ENCODE results near the gene CLOCK.

GRCh38 chr4:55574252-55574651 is 27.5 kb upstream of the CLOCK start:
- TF ChIP-seq EZH2 (IDR thresholded peaks at IDR 0.05; ENCODE audit: borderline replicate concordance, control insufficient read depth, low read depth, low read length) = no peak
- TF ChIP-seq CTCF (IDR thresholded peaks at IDR 0.05 in 2 of 3, conservative IDR thresholded peaks at IDR 0.05 in 1 of 3; ENCODE audit: control insufficient read depth in 2 of 3, extremely low read depth in 1 of 3, insufficient read depth in 1 of 3, low read depth in 3 of 3, low read length in 3 of 3) = no peak
- no peak for TF ChIP-seq SMC3 (IDR thresholded peaks at IDR 0.05; ENCODE audit: borderline replicate concordance, low read length)
- TF ChIP-seq POLR2A (IDR thresholded peaks at IDR 0.05; ENCODE audit: low read depth, low read length) = no peak
- TF ChIP-seq FOXK2 (IDR thresholded peaks at IDR 0.05) = no peak
- TF ChIP-seq NRF1 (conservative IDR thresholded peaks at IDR 0.05; ENCODE audit: low read depth, low read length) = no peak
- TF ChIP-seq TCF3 (IDR thresholded peaks at IDR 0.05; ENCODE audit: borderline replicate concordance, insufficient read depth, low read depth, low read length) = no peak
- TF ChIP-seq TAF1 (IDR thresholded peaks at IDR 0.05; ENCODE audit: borderline replicate concordance, low read depth, low read length) = no peak
- TF ChIP-seq TCF7 (IDR thresholded peaks at IDR 0.05; ENCODE audit: borderline replicate concordance) = no peak
- TF ChIP-seq GATAD2B (conservative IDR thresholded peaks at IDR 0.05; ENCODE audit: low read depth) = no peak
